Vagina (tissue), 2 donors: ENCODE measurements around the gene GPBP1L1. TPM values are rescaled to one million over a fixed set of nuclear protein-coding genes. Genes with fewer than 3 reads are reported as not detected.
A peak's percentile ranks its signal among the peaks of the same experiment; 100 is the strongest.

Source experiments
- DNase-seq, 2 donors: peaks; one replicate each; pipeline ENCODE4 v3.0.0-alpha.2; 2017; ENCODE audit errors: extremely low spot score in 2 of 2
- H3K27ac ChIP-seq: fragments of 200-600 bp; sonication (generic); one replicate; pipeline ENCODE4 v1.5.1; 2019
- H3K27me3 ChIP-seq: fragments of 200-600 bp; sonication (generic); one replicate; pipeline ENCODE4 v1.5.1; 2019
- H3K36me3 ChIP-seq, 2 donors: fragments of 200-600 bp; sonication (generic); one replicate each; pipeline ENCODE4 v1.5.1; 2017 to 2019
- H3K4me1 ChIP-seq: fragments of 200-600 bp; sonication (generic); one replicate; pipeline ENCODE4 v1.5.1; 2019
- H3K4me3 ChIP-seq, 2 donors: fragments of 200-600 bp; sonication (generic); 1 replicate in 1 of 2; 2 replicates in 1 of 2; pipeline ENCODE4 v1.5.1; 2016 to 2019
- H3K9me3 ChIP-seq: fragments of 200-600 bp; sonication (generic); one replicate; pipeline ENCODE4 v1.5.1; 2019
- POLR2A ChIP-seq, 2 donors: fragments of 450-650 bp; IDR thresholded peaks; one replicate each; pipeline ENCODE4 v1.6.1; 2017; ENCODE audit warnings: antibody characterized with exemption in 2 of 2, mild to moderate bottlenecking in 2 of 2, moderate library complexity in 2 of 2
- POLR2AphosphoS5 ChIP-seq, 2 donors: sonication (generic); formaldehyde crosslinking; IDR thresholded peaks; one replicate each; pipeline ENCODE4 v1.9.0; 2017; ENCODE audit warnings: antibody characterized with exemption in 2 of 2, mild to moderate bottlenecking in 2 of 2, low read depth in 1 of 2; ENCODE audit not compliant: insufficient read depth in 1 of 2
- intact Hi-C: fragments of 100-400 bp; cut with DNase I; formaldehyde crosslinking; loops from one replicate; pipeline ENCODE4 v1.15.1; 2023
- total RNA-seq: library from RNA; depleted of rRNA; stranded (reverse); fragments of >200 nt; gene quantifications from one replicate; pipeline ENCODE4 v1.2.3, GENCODE V29; 2016
- TF ChIP-seq, protein P1 (sequence below), 3 experiments: fragments of 450-650 bp in 2 of 3; fragments of 200-600 bp in 1 of 3; sonication (generic) in 1 of 3; IDR thresholded peaks; one replicate each; pipeline ENCODE4 v1.5.1; 2017 to 2019; ENCODE audit warnings: antibody characterized with exemption in 3 of 3, mild to moderate bottlenecking in 2 of 3, moderate library complexity in 2 of 3

Gene GPBP1L1
- total RNA-seq, 1 donor from 2014 or later: 109 TPM

DNA sequence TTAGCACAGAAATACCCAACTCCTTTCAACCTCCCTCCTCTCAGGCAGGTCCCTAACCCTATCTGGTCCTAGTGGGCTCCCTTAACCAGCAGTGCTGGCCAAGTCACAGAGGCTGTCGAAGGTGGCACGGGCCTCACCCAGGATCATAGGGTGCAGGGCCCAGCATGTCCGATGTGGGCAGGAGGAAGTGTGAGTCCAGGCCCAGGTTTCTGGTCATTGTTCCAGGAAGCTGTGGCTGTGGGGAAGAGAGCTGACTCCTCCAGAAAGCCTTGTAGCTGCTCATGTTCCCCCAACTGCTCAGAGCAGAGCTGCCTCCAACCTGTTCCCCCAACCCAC lies 64.9 kb downstream of the GPBP1L1 start:
- H3K4me1 ChIP-seq: peaks cover 33% of the 10 kb centered on the region
- DNase-seq: no peak
- H3K36me3 ChIP-seq: peaks cover 0 to 30% of the 10 kb centered on the region in 2 donors
- intact Hi-C loops: no loop called here
- TF ChIP-seq, protein P1, sequence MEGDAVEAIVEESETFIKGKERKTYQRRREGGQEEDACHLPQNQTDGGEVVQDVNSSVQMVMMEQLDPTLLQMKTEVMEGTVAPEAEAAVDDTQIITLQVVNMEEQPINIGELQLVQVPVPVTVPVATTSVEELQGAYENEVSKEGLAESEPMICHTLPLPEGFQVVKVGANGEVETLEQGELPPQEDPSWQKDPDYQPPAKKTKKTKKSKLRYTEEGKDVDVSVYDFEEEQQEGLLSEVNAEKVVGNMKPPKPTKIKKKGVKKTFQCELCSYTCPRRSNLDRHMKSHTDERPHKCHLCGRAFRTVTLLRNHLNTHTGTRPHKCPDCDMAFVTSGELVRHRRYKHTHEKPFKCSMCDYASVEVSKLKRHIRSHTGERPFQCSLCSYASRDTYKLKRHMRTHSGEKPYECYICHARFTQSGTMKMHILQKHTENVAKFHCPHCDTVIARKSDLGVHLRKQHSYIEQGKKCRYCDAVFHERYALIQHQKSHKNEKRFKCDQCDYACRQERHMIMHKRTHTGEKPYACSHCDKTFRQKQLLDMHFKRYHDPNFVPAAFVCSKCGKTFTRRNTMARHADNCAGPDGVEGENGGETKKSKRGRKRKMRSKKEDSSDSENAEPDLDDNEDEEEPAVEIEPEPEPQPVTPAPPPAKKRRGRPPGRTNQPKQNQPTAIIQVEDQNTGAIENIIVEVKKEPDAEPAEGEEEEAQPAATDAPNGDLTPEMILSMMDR (IDR thresholded peaks at IDR 0.05): no peak
- TF ChIP-seq POLR2A (IDR thresholded peaks at IDR 0.05) (no peak), POLR2AphosphoS5 (IDR thresholded peaks at IDR 0.05; ENCODE audit: insufficient read depth in 1 of 2, low read depth in 1 of 2) (no peak)
- no peaks in the 10 kb centered on the region for H3K9me3 ChIP-seq
- no peaks in the 10 kb centered on the region for H3K27me3 ChIP-seq
- H3K27ac ChIP-seq: peak overlapping the region; percentile 60
- no peak overlapping the region for H3K4me3 ChIP-seq

DNA sequence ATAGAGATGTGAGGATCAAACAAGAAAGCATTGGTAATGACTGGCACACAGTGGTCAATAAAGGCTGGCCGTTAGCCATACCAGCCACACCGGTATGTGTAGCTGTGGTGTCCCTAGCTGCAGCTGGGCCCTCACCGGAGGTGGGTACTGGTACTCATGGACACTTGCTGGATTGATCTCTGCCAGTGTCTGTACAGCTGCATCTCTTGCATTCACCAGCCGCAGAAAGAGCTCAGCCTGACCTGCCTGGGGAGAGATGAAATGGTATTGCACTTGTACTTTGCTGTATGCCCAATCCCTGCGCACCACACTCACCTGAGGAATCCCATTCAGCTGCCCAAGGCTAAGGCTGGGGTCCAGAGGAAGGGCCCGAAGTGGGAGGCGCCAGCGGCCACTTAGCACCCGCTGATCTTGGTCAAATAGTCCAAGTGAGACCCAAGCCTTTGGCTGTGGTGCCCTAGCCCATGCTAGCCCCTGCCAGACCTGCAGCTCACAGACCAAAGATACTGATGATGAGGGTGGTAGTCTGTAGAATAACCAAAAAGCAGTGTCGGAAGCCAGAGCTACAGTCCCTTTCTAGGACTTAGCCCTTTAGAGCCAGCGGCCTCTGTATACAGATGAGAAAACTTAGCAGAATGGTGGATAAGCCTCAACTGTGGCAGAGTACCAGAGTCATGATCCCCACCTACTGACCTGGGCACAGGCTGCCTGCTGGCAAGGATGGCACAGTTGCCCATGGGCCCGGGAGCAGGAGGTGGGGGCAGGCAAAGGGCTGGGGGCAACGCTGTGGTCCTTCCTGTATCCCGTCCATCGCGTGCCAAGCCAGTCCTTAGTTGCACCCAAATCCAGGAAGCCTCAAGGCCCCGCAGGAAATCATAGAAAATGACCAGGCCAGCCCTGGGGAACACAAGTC lies 65.5 kb downstream of the GPBP1L1 start:
- Histone ChIP-seq H3K27me3 (no peaks in the 10 kb centered on the region), H3K27ac (peak overlapping the region; percentile 60), H3K36me3 (peaks cover 0 to 32% of the 10 kb centered on the region in 2 donors), H3K4me3 (no peak overlapping the region), H3K4me1 (peaks cover 33% of the 10 kb centered on the region), H3K9me3 (no peaks in the 10 kb centered on the region)
- TF ChIP-seq POLR2A (IDR thresholded peaks at IDR 0.05) (no peak), POLR2AphosphoS5 (IDR thresholded peaks at IDR 0.05; ENCODE audit: insufficient read depth in 1 of 2, low read depth in 1 of 2) (no peak)
- TF ChIP-seq, protein P1 (IDR thresholded peaks at IDR 0.05): no peak
- no peak for DNase-seq
- intact Hi-C loops: no loop called here

DNA sequence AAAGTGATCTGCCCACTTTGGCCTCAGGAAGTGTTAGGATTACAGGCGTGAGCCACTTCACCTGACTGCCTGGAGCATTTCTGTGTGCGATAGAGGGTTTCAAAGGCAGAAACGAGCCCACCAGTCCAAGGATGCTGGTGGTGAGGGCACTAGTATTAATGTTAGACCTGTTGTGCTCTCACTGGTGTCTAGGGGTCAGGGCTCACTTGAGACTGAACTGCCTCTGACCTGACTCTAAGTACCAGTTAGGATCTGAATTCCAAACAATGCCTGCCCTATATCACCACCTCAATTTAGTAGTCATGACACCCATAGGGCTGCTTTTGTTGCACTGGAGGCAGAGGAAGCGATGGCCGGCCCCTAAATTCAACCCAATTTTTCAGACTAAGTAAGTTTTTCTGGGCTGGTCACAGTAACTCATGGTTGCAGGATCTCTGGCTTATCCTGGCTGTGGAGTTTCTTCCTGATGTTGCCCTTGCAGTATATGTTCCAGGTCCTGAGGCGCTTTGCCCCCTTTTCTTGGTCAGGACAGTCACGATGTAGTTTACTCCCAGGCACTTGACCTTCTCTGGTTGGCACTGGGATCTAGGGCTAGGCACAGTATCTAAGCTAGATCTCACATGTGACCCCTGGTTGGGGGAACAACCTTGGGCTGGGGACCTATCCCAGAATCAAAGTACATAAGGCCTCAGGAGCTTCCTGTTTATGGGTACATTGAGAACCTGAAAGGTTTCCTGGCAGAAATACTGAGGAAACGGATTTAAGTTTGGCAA lies 67.0 kb downstream of the GPBP1L1 start:
- TF ChIP-seq, protein P1 (IDR thresholded peaks at IDR 0.05): no peak
- peak in 1 of 2 donors; percentile 71 for TF ChIP-seq POLR2AphosphoS5 (IDR thresholded peaks at IDR 0.05; ENCODE audit: insufficient read depth in 1 of 2, low read depth in 1 of 2)
- no peak for TF ChIP-seq POLR2A (IDR thresholded peaks at IDR 0.05)
- Histone ChIP-seq H3K9me3 (no peaks in the 10 kb centered on the region), H3K36me3 (peaks cover 0 to 35% of the 10 kb centered on the region in 2 donors), H3K4me1 (peaks cover 32% of the 10 kb centered on the region), H3K27me3 (no peaks in the 10 kb centered on the region), H3K4me3 (no peak overlapping the region), H3K27ac (peak overlapping the region; percentile 21)
- intact Hi-C loops: no loop called here
- DNase-seq: no peak

DNA sequence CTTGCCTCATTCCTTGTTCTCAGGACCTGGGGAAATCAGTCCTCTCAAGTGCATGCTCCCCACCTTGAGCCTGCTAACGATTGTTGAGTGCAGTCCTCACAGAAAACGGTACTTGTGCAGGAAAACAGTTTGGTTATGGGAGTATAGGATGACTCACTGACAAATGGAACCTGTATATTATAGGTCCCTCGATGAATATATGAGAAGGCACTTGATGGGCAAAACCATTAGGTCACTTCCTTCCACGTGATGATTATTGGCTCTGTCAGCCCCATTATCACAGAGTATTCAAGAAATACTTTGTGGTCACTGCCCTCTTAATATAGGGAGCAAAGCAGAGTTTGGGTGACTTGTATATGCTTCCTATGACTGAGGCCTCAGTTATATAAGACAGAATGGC lies 68.7 kb downstream of the GPBP1L1 start:
- peaks cover 0 to 43% of the 10 kb centered on the region in 2 donors for H3K36me3 ChIP-seq
- no peaks in the 10 kb centered on the region for H3K27me3 ChIP-seq
- H3K4me3 ChIP-seq: no peak overlapping the region
- intact Hi-C loops: no loop called here
- H3K9me3 ChIP-seq: no peaks in the 10 kb centered on the region
- DNase-seq: no peak
- H3K27ac ChIP-seq: no peak overlapping the region
- TF ChIP-seq POLR2AphosphoS5 (IDR thresholded peaks at IDR 0.05; ENCODE audit: insufficient read depth in 1 of 2, low read depth in 1 of 2) (no peak), POLR2A (IDR thresholded peaks at IDR 0.05) (no peak)
- TF ChIP-seq, protein P1 (IDR thresholded peaks at IDR 0.05): no peak
- H3K4me1 ChIP-seq: peaks cover 21% of the 10 kb centered on the region
